VCaP (cell line): ENCODE measurements around the gene HPF1.
"Not testable (repeated sequence)": the region's sequence is repeated elsewhere in the genome, so short reads cannot be mapped to it uniquely, and the experiment has no call there.

Source experiments
- H3K27ac ChIP-seq: fragments of 450-650 bp; 2 replicates; pipeline ENCODE4 v1.5.1; 2017
- CTCF ChIP-seq: fragments of 450-650 bp; conservative IDR thresholded peaks from 2 replicates; pipeline ENCODE4 v1.5.1; 2017; ENCODE audit warnings: mild to moderate bottlenecking, moderate library complexity

The HPF1 gene

GRCh38 chr4:169791062-169791461 is 33.3 kb upstream of the HPF1 start:
- no peak for TF ChIP-seq CTCF
- H3K27ac ChIP-seq, result no peak overlapping the region

GRCh38 chr4:169774466-169775445 is 17.0 kb upstream of the HPF1 start:
- no peak for TF ChIP-seq CTCF
- H3K27ac ChIP-seq, result no peak overlapping the region

GRCh38 chr4:169773889-169774288 is 16.1 kb upstream of the HPF1 start:
- TF ChIP-seq CTCF, result no peak
- H3K27ac ChIP-seq, result no peak overlapping the region

- H3K27ac ChIP-seq, result not testable (repeated sequence)
These were observed 13.9 kb upstream of the HPF1 start for GRCh38 chr4:169771556-169772080.

GRCh38 chr4:169770416-169770815 is 12.7 kb upstream of the HPF1 start:
- TF ChIP-seq CTCF, result no peak
- no peak overlapping the region for H3K27ac ChIP-seq

GRCh38 chr4:169768385-169768784 is 10.6 kb upstream of the HPF1 start:
- no peak for TF ChIP-seq CTCF
- H3K27ac ChIP-seq, result no peak overlapping the region

GRCh38 chr4:169766741-169767140 is 9.0 kb upstream of the HPF1 start:
- H3K27ac ChIP-seq, result no peak overlapping the region
- no peak for TF ChIP-seq CTCF

- no peak overlapping the region for H3K27ac ChIP-seq
- no peak for TF ChIP-seq CTCF
These were observed 8.1 kb upstream of the HPF1 start for GRCh38 chr4:169765835-169766234.
